Neural cell (in vitro differentiated cells): ENCODE results near the gene CCDC82. TPM values are rescaled to one million over a fixed set of nuclear protein-coding genes. Genes with fewer than 3 reads are reported as not detected.

Source experiments
- H2AFZ ChIP-seq: fragments of 200-600, 300-800 bp; sonication (generic), shearing (Covaris generic); 2 replicates; pipeline ENCODE4 v1.6.0; 2014; ENCODE audit warnings: low read depth, mild to moderate bottlenecking, antibody characterized with exemption, low read length, moderate library complexity
- H3F3A ChIP-seq: fragments of 200-600 bp; shearing (Covaris generic); 2 replicates; pipeline ENCODE4 v1.6.1; 2016; ENCODE audit warnings: mild to moderate bottlenecking, moderate library complexity, mixed read lengths, antibody characterized with exemption, low read length; ENCODE audit not compliant: insufficient read depth, poor library complexity, severe bottlenecking
- H3K27ac ChIP-seq: fragments of 200-600, 300-800 bp; sonication (generic), shearing (Covaris generic); 2 replicates; pipeline ENCODE4 v1.5.1; 2014; ENCODE audit warnings: mild to moderate bottlenecking, low read length, moderate library complexity
- H3K27me3 ChIP-seq: fragments of 300-800, 200-600 bp; sonication (generic), shearing (Covaris generic); 2 replicates; pipeline ENCODE4 v1.6.0; 2014; ENCODE audit warnings: mild to moderate bottlenecking, low read depth, low read length, moderate library complexity; ENCODE audit not compliant: insufficient read depth
- H3K36me3 ChIP-seq: fragments of 300-800, 200-600 bp; sonication (generic), shearing (Covaris generic); 2 replicates; pipeline ENCODE4 v1.5.1; 2014; ENCODE audit warnings: mild to moderate bottlenecking, antibody characterized with exemption, low read length, moderate library complexity; ENCODE audit not compliant: insufficient read depth
- H3K4me2 ChIP-seq: fragments of 300-800, 200-600 bp; sonication (generic), shearing (Covaris generic); 2 replicates; pipeline ENCODE4 v1.6.0; 2014; ENCODE audit warnings: mild to moderate bottlenecking, low read length
- H3K4me3 ChIP-seq: fragments of 300-800, 200-600 bp; sonication (generic), shearing (Covaris generic); 2 replicates; pipeline ENCODE4 v1.5.1; 2014; ENCODE audit warnings: mild to moderate bottlenecking, low read length, moderate library complexity
- H3K79me2 ChIP-seq: fragments of 200-600 bp; shearing (Covaris generic); replicated peaks from 2 replicates; pipeline ENCODE4 v1.6.0; 2014; ENCODE audit warnings: mild to moderate bottlenecking, low read length, moderate library complexity; ENCODE audit not compliant: insufficient read depth
- H3K9ac ChIP-seq: fragments of 300-800, 200-600 bp; sonication (generic), shearing (Covaris generic); 2 replicates; pipeline ENCODE4 v1.6.1; 2016; ENCODE audit warnings: mild to moderate bottlenecking, low read length, mixed read lengths
- H3K9me2 ChIP-seq: fragments of 200-600 bp; shearing (Covaris generic); 2 replicates; pipeline ENCODE4 v1.6.1; 2016; ENCODE audit warnings: mild to moderate bottlenecking, low read length, mixed read lengths; ENCODE audit not compliant: insufficient read depth
- H3K9me3 ChIP-seq: fragments of 200-600, 300-800 bp; sonication (generic), shearing (Covaris generic); 2 replicates; pipeline ENCODE4 v1.6.1; 2016; ENCODE audit warnings: mild to moderate bottlenecking, mixed run types, low read length, moderate library complexity, mixed read lengths
- H4K20me1 ChIP-seq: fragments of 200-600 bp; shearing (Covaris generic); 2 replicates; pipeline ENCODE4 v1.6.1; 2016; ENCODE audit warnings: mild to moderate bottlenecking, mixed run types; ENCODE audit not compliant: insufficient read depth
- EP300 ChIP-seq: fragments of 450-650 bp; conservative IDR thresholded peaks from 2 replicates; pipeline ENCODE4 v1.6.1; 2014; ENCODE audit warnings: antibody characterized with exemption, mild to moderate bottlenecking, moderate library complexity; ENCODE audit not compliant: poor library complexity, severe bottlenecking
- EZH2 ChIP-seq: fragments of 200-600, 300-800 bp; shearing (Covaris generic), sonication (generic); IDR thresholded peaks from 2 replicates; pipeline ENCODE4 v1.6.1; 2014; ENCODE audit warnings: antibody characterized with exemption, low read length, borderline replicate concordance, mild to moderate bottlenecking; ENCODE audit not compliant: insufficient read depth, poor library complexity, severe bottlenecking
- MXI1 ChIP-seq: fragments of 450-650 bp; conservative IDR thresholded peaks from 2 replicates; pipeline ENCODE4 v1.6.1; 2014; ENCODE audit warnings: antibody characterized with exemption, mild to moderate bottlenecking; ENCODE audit not compliant: poor library complexity, severe bottlenecking
- POLR2AphosphoS5 ChIP-seq: IDR thresholded peaks from 2 replicates; pipeline ENCODE4 v1.6.1; 2012
- RAD21 ChIP-seq: fragments of 450-650 bp; conservative IDR thresholded peaks from 2 replicates; pipeline ENCODE4 v1.6.1; 2014; ENCODE audit warnings: antibody characterized with exemption, mild to moderate bottlenecking, moderate library complexity
- SMC3 ChIP-seq: fragments of 450-650 bp; conservative IDR thresholded peaks from 2 replicates; pipeline ENCODE4 v1.6.1; 2014; ENCODE audit warnings: antibody characterized with exemption, mild to moderate bottlenecking, moderate library complexity; ENCODE audit not compliant: poor library complexity
- TAF1 ChIP-seq: IDR thresholded peaks from 2 replicates; pipeline ENCODE4 v1.6.1; 2012; ENCODE audit warnings: low read depth
- polyA plus RNA-seq: library from polyadenylated mRNA; depleted of rRNA; stranded (reverse); fragments of >200 nt; gene quantifications from 2 replicates; pipeline ENCODE4 v1.2.3, GENCODE V29; 2014
- TF ChIP-seq, protein P1 (sequence below): IDR thresholded peaks from 2 replicates; pipeline ENCODE4 v1.6.1; 2012; ENCODE audit warnings: borderline replicate concordance
- TF ChIP-seq, protein P2 (sequence below): fragments of 450-650 bp; IDR thresholded peaks from 2 replicates; pipeline ENCODE4 v1.5.1; 2014; ENCODE audit warnings: antibody characterized with exemption, mild to moderate bottlenecking, moderate library complexity; ENCODE audit not compliant: poor library complexity, severe bottlenecking

Gene CCDC82
- polyA plus RNA-seq, 1 donor from 2014 or later: 238 TPM

DNA sequence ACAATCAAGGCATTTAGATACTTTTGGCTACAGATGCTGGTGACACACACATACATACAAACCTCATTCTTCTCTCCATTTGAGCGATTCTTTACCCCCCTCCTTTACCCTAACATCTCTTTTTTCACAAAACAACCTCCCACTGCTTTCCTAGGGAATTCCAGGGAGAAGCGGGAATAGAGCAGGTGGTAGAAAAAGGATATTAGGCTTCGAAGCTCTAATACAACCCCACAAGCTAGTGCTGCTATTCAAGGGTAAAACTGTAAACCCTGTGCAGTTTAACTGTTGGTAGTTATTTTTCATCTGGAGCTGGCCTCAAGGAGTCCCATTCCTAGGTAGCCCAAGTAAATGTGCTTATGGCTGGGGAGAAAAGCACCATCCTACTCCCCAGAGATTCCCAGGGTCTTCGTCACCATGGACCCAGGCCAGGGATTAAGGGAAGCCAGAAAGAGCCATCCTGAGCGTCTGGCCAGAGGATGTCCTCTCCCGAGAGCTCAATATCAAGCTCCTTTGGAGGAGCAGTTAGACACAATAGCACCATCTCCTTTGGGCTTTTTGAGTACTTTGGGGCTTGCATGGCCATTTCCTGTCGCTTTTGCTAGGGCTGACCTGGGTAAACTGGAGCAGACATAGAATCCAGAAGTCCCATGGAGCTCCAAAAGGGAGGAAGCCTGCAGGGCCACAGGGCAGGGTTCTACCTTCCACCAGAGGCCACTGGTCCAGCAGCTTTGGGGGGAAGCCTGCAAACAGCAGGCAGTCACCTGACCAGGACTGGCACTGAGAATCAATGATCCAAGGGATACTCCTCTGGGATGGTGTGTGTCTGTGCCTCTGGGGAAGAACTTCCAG lies 49.8 kb downstream of the CCDC82 start:
- Histone ChIP-seq H3K79me2 (peaks cover 3% of the 10 kb centered on the region), H3K9ac (no peak overlapping the region)

DNA sequence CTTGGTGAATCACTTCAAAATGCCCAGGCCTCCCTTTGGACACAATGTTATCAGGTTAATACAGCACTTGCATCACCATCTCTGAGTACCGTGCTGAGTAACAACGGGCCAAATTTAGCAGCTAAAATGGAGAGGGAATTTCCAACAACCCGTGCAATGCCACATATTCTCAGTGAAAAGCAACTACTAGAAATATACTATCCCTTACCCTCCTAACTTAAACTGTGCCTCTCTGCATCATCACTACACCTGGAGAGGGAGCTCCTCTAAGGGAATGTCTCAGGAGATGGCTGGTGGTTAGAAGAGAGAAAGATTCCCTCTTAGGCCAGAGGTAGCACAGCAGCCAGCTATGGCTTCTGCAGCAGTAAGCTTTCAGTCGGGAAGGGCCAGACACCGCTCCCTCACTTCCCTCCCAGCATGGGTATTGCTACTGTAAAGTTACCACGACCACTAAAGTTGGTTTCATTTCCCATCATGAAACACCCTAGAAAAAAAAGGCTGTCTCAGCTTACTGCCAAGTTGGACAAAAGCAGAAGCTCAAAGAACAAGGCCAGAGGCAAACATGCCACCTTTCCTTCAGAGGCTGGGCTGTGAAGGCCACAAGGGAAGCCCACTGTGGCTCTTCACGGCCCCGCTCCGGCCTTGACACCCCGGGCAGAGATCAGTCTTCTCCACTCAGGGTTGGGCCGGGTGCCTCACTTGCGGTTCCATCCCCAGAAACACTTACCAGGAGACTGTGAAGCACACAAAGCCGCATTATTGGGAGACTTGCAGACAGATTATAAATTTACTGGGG lies 50.6 kb downstream of the CCDC82 start:
- Histone ChIP-seq H3F3A (no peaks in the 10 kb centered on the region), H3K4me3 (peak overlapping the region; percentile 69), H3K79me2 (peaks cover 3% of the 10 kb centered on the region), H3K9ac (no peak overlapping the region), H3K4me2 (peak overlapping the region; percentile 28), H3K27ac (no peak overlapping the region), H3K27me3 (no peaks in the 10 kb centered on the region), H3K9me2 (no peaks in the 10 kb centered on the region), H3K36me3 (no peaks in the 10 kb centered on the region), H2AFZ (no peak overlapping the region), H3K9me3 (no peaks in the 10 kb centered on the region), H4K20me1 (no peaks in the 10 kb centered on the region)
- TF ChIP-seq TAF1: no peak
- no peak for TF ChIP-seq EP300
- TF ChIP-seq, protein P1, sequence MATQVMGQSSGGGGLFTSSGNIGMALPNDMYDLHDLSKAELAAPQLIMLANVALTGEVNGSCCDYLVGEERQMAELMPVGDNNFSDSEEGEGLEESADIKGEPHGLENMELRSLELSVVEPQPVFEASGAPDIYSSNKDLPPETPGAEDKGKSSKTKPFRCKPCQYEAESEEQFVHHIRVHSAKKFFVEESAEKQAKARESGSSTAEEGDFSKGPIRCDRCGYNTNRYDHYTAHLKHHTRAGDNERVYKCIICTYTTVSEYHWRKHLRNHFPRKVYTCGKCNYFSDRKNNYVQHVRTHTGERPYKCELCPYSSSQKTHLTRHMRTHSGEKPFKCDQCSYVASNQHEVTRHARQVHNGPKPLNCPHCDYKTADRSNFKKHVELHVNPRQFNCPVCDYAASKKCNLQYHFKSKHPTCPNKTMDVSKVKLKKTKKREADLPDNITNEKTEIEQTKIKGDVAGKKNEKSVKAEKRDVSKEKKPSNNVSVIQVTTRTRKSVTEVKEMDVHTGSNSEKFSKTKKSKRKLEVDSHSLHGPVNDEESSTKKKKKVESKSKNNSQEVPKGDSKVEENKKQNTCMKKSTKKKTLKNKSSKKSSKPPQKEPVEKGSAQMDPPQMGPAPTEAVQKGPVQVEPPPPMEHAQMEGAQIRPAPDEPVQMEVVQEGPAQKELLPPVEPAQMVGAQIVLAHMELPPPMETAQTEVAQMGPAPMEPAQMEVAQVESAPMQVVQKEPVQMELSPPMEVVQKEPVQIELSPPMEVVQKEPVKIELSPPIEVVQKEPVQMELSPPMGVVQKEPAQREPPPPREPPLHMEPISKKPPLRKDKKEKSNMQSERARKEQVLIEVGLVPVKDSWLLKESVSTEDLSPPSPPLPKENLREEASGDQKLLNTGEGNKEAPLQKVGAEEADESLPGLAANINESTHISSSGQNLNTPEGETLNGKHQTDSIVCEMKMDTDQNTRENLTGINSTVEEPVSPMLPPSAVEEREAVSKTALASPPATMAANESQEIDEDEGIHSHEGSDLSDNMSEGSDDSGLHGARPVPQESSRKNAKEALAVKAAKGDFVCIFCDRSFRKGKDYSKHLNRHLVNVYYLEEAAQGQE: no peak
- no peak for TF ChIP-seq SMC3
- TF ChIP-seq, protein P2, sequence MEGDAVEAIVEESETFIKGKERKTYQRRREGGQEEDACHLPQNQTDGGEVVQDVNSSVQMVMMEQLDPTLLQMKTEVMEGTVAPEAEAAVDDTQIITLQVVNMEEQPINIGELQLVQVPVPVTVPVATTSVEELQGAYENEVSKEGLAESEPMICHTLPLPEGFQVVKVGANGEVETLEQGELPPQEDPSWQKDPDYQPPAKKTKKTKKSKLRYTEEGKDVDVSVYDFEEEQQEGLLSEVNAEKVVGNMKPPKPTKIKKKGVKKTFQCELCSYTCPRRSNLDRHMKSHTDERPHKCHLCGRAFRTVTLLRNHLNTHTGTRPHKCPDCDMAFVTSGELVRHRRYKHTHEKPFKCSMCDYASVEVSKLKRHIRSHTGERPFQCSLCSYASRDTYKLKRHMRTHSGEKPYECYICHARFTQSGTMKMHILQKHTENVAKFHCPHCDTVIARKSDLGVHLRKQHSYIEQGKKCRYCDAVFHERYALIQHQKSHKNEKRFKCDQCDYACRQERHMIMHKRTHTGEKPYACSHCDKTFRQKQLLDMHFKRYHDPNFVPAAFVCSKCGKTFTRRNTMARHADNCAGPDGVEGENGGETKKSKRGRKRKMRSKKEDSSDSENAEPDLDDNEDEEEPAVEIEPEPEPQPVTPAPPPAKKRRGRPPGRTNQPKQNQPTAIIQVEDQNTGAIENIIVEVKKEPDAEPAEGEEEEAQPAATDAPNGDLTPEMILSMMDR: no peak
- TF ChIP-seq RAD21: no peak
- TF ChIP-seq EZH2: no peak
- no peak for TF ChIP-seq POLR2AphosphoS5
- TF ChIP-seq MXI1: no peak

More for the DNA sequence above, 49.8 kb downstream of the CCDC82 start:
- Histone ChIP-seq H3K27me3 (no peaks in the 10 kb centered on the region), H2AFZ (no peak overlapping the region), H3K36me3 (no peaks in the 10 kb centered on the region), H3F3A (no peaks in the 10 kb centered on the region), H3K9me3 (no peaks in the 10 kb centered on the region), H3K9me2 (no peaks in the 10 kb centered on the region), H3K27ac (no peak overlapping the region), H3K4me2 (no peak overlapping the region), H3K4me3 (peak overlapping the region; percentile 69), H4K20me1 (no peaks in the 10 kb centered on the region)
- TF ChIP-seq EZH2 (no peak), POLR2AphosphoS5 (no peak)
- TF ChIP-seq, protein P1: peak; percentile 31
